Activated CD8-positive, alpha-beta memory T cell treated with anti-CD3 and anti-CD28 coated beads for 1 hour (primary cell): Measurements from ENCODE around the gene MAGI1.

Experiments
- DNase-seq, 2 donors: peaks; one replicate each; pipeline ENCODE4 v3.0.0-alpha.2; 2020; ENCODE audit warnings: low read depth in 1 of 2; ENCODE audit errors: extremely low read depth in 1 of 2

The MAGI1 gene

GRCh38 chr3:65677486-65678010, 361.2 kb downstream of the MAGI1 start:
- no peak for DNase-seq

- DNase-seq = no peak
These were observed 362.1 kb downstream of the MAGI1 start for GRCh38 chr3:65676580-65676979.

- no peak for DNase-seq
These were observed 363.7 kb downstream of the MAGI1 start for GRCh38 chr3:65675011-65675410.

GRCh38 chr3:65674226-65674625, 364.5 kb downstream of the MAGI1 start:
- no peak for DNase-seq

- no peak for DNase-seq
These were observed 365.6 kb downstream of the MAGI1 start for GRCh38 chr3:65672871-65673815.

GRCh38 chr3:65672061-65672460, 366.7 kb downstream of the MAGI1 start:
- DNase-seq = no peak

- no peak for DNase-seq
These were observed 367.7 kb downstream of the MAGI1 start for GRCh38 chr3:65671004-65671403.

- DNase-seq = no peak
These were observed 369.4 kb downstream of the MAGI1 start for GRCh38 chr3:65669163-65669875.

- DNase-seq = no peak
These were observed 370.8 kb downstream of the MAGI1 start for GRCh38 chr3:65667963-65668362.

- no peak for DNase-seq
These were observed 372.1 kb downstream of the MAGI1 start for GRCh38 chr3:65666448-65667091.

DNA sequence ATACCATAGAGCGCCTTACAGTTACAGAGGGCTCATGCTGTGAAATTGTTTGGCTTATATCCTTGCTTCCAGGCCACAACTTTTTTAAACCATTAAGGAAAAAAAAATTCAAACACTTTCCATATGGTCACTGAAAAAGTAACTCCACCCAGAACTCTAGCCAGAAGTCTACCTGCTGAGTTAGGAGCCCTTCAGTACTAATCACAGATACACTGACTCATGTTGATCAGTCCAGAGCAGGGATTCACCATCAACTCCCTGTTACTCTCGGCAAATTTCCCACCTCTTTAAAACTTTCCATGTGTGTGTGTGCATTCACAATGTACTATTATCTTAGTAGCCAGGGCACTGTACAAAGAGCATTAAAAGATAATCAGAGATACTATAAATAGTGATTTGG, 372.8 kb downstream of the MAGI1 start:
- DNase-seq = no peak

GRCh38 chr3:65664931-65665330, 373.8 kb downstream of the MAGI1 start:
- no peak for DNase-seq

GRCh38 chr3:65664446-65664845, 374.3 kb downstream of the MAGI1 start:
- no peak for DNase-seq

- DNase-seq = no peak
These were observed 376.6 kb downstream of the MAGI1 start for GRCh38 chr3:65662095-65662494.

DNA sequence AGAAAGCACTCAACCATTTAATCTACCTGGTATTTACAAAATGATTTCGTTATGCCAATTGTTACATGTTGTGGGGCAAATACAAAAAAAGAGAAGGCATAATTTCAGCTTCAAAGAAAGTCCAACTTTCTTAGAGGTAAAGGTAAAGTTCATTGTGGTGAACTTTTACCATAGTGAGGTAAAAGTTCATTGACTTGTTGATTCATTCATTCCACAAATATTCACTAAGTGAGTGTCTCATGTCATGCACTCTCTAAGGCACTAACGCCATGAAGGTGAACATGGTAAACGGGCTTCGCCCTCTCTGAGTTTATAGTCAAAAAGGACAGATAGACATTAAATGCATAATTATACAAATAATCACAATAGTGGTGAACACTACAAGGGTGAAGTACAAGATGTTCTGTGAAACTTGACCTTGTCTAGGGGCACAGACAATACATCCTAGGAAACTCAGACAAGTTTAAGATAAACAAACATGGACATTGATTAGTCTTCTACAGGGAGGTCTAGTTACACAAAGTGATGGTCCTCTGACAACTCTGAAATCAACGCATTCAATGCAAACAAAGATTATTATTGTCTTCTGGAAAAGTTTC, 378.6 kb downstream of the MAGI1 start:
- DNase-seq = no peak

- no peak for DNase-seq
These were observed 379.3 kb downstream of the MAGI1 start for GRCh38 chr3:65659396-65659795.

GRCh38 chr3:65658401-65658800, 380.3 kb downstream of the MAGI1 start:
- no peak for DNase-seq

GRCh38 chr3:65655061-65655460, 383.7 kb downstream of the MAGI1 start:
- no peak for DNase-seq

- no peak for DNase-seq
These were observed 385.0 kb downstream of the MAGI1 start for GRCh38 chr3:65653731-65654130.

GRCh38 chr3:65650247-65650646, 388.5 kb downstream of the MAGI1 start:
- DNase-seq = no peak

DNA sequence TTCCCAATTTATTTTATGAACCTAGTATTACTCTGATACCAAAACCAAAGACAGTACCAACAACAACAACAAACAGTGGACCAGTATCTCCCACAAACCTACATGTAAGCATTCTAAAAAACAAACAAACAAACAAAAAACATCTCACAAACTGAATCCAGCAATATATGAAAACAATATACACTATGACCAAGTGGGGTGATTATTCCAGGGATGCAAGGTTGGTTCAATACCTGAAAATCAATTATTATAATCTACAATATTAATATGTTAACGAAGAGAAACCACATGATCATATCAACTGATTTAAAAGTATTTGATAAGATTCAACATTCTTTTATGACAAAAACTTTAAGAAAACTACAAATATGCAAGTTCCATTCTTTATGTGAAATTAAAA, 391.3 kb downstream of the MAGI1 start:
- no peak for DNase-seq
